ENCODE results near the gene SYT17.

SYT17 gene

DNA sequence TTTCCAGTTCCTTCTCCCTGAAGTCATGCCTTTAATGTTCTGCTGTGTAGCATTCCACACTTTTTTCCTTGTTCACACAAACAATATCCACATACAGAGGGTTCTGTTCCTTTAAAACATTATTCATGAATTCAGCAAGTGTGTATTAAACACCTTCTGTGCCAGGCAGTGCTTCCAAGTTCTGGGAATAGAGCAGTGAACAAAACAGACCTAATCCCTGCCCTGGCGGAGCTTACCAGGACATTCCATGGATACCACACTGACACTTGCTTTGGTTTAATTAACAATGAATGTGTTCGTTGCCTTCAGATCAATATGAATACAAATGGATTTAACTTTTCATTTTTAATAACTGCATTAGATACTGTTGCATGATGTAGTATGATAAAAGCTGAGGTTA lies 59.6 kb downstream of the SYT17 start:
- Histone ChIP-seq H4K8ac (ENCODE audit: low read depth, low read length) (no peak overlapping the region), H3K9ac (ENCODE audit: low read depth, low read length, poor library complexity) (no peak overlapping the region), H2BK12ac (ENCODE audit: low read length) (no peak overlapping the region), H3K4me3 (ENCODE audit: low read length in 2 of 2) (no peak overlapping the region), H3K9me3 (replicated peaks in 1 of 2; ENCODE audit: control insufficient read depth in 2 of 2, insufficient read depth in 1 of 2, low read depth in 1 of 2, low read length in 2 of 2) (peaks cover 2 to 3% of the 10 kb centered on the region in 2 donors), H3K23ac (ENCODE audit: low read depth, low read length, poor library complexity) (no peak overlapping the region), H3K36me3 (replicated peaks in 1 of 2; ENCODE audit: control insufficient read depth in 2 of 2, insufficient read depth in 2 of 2, low read length in 2 of 2) (peaks cover 0 to 7% of the 10 kb centered on the region in 2 donors), H3K4me2 (ENCODE audit: insufficient read depth, low read length, poor library complexity, severe bottlenecking) (no peak overlapping the region), H3K27me3 (ENCODE audit: control insufficient read depth in 3 of 3, insufficient read depth in 3 of 3, low read depth in 1 of 3, low read length in 3 of 3) (no peaks in the 10 kb centered on the region), H3K18ac (ENCODE audit: low read length) (no peak overlapping the region), H2BK5ac (ENCODE audit: low read length) (no peak overlapping the region), H2AFZ (ENCODE audit: low read length) (no peak overlapping the region), H3K4me1 (ENCODE audit: control insufficient read depth in 2 of 2, insufficient read depth in 1 of 2, low read depth in 1 of 2, low read length in 2 of 2) (peaks cover 0 to 13% of the 10 kb centered on the region in 2 donors), H4K91ac (ENCODE audit: low read depth, low read length, poor library complexity) (no peak overlapping the region), H2BK120ac (ENCODE audit: low read depth, low read length) (no peak overlapping the region), H2AK5ac (ENCODE audit: low read depth, low read length) (no peak overlapping the region), H3K79me1 (ENCODE audit: low read depth, low read length) (no peaks in the 10 kb centered on the region), H3K4ac (ENCODE audit: low read length) (no peak overlapping the region), H2BK15ac (ENCODE audit: low read length) (no peak overlapping the region), H3K27ac (replicated peaks; ENCODE audit: low read length) (peak overlapping the region; percentile 68), H3K14ac (ENCODE audit: low read length) (no peak overlapping the region)
- WGBS, 2 donors (ENCODE audit: extremely low coverage in 2 of 2, insufficient read length in 2 of 2, insufficient replicate concordance in 1 of 2) = no CpG with 5 or more reads among the region's 2 CpGs
- peak; percentile 52 for DNase-seq (ENCODE audit: low spot score)

GRCh38 chr16:19228052-19228451 lies 60.0 kb downstream of the SYT17 start:
- Histone ChIP-seq H3K9ac (ENCODE audit: low read depth, low read length, poor library complexity) (no peak overlapping the region), H3K36me3 (replicated peaks in 1 of 2; ENCODE audit: control insufficient read depth in 2 of 2, insufficient read depth in 2 of 2, low read length in 2 of 2) (peaks cover 0 to 7% of the 10 kb centered on the region in 2 donors), H2BK15ac (ENCODE audit: low read length) (no peak overlapping the region), H3K14ac (ENCODE audit: low read length) (no peak overlapping the region), H4K91ac (ENCODE audit: low read depth, low read length, poor library complexity) (no peak overlapping the region), H3K9me3 (replicated peaks in 1 of 2; ENCODE audit: control insufficient read depth in 2 of 2, insufficient read depth in 1 of 2, low read depth in 1 of 2, low read length in 2 of 2) (peaks cover 2 to 3% of the 10 kb centered on the region in 2 donors), H3K79me1 (ENCODE audit: low read depth, low read length) (no peaks in the 10 kb centered on the region), H2AFZ (ENCODE audit: low read length) (no peak overlapping the region), H4K8ac (ENCODE audit: low read depth, low read length) (no peak overlapping the region), H2BK120ac (ENCODE audit: low read depth, low read length) (no peak overlapping the region), H3K4ac (ENCODE audit: low read length) (no peak overlapping the region), H3K4me2 (ENCODE audit: insufficient read depth, low read length, poor library complexity, severe bottlenecking) (no peak overlapping the region), H3K27me3 (ENCODE audit: control insufficient read depth in 3 of 3, insufficient read depth in 3 of 3, low read depth in 1 of 3, low read length in 3 of 3) (no peaks in the 10 kb centered on the region), H2BK5ac (ENCODE audit: low read length) (no peak overlapping the region), H2BK12ac (ENCODE audit: low read length) (no peak overlapping the region), H3K23ac (ENCODE audit: low read depth, low read length, poor library complexity) (no peak overlapping the region), H3K4me1 (ENCODE audit: control insufficient read depth in 2 of 2, insufficient read depth in 1 of 2, low read depth in 1 of 2, low read length in 2 of 2) (peaks cover 0 to 13% of the 10 kb centered on the region in 2 donors), H2AK5ac (ENCODE audit: low read depth, low read length) (no peak overlapping the region), H3K18ac (ENCODE audit: low read length) (no peak overlapping the region), H3K27ac (replicated peaks; ENCODE audit: low read length) (peak overlapping the region; percentile 59), H3K4me3 (ENCODE audit: low read length in 2 of 2) (no peak overlapping the region)
- WGBS, 2 donors (ENCODE audit: extremely low coverage in 2 of 2, insufficient read length in 2 of 2, insufficient replicate concordance in 1 of 2) = no CpG with 5 or more reads among the region's 4 CpGs
- peak; percentile 20 for DNase-seq (ENCODE audit: low spot score)

- H2BK120ac ChIP-seq (ENCODE audit: low read depth, low read length) = no peak overlapping the region
- H3K18ac ChIP-seq (ENCODE audit: low read length) = no peak overlapping the region
- H3K27me3 ChIP-seq (ENCODE audit: control insufficient read depth in 3 of 3, insufficient read depth in 3 of 3, low read depth in 1 of 3, low read length in 3 of 3) = no peaks in the 10 kb centered on the region
- H2BK15ac ChIP-seq (ENCODE audit: low read length) = no peak overlapping the region
- WGBS, 2 donors (ENCODE audit: extremely low coverage in 2 of 2, insufficient read length in 2 of 2, insufficient replicate concordance in 1 of 2) = no CpG with 5 or more reads among the region's 3 CpGs
- no peak overlapping the region for H3K9ac ChIP-seq (ENCODE audit: low read depth, low read length, poor library complexity)
- H3K4me1 ChIP-seq (ENCODE audit: control insufficient read depth in 2 of 2, insufficient read depth in 1 of 2, low read depth in 1 of 2, low read length in 2 of 2) = peaks cover 0 to 13% of the 10 kb centered on the region in 2 donors
- H2AFZ ChIP-seq (ENCODE audit: low read length) = no peak overlapping the region
- no peak for DNase-seq (ENCODE audit: low spot score)
- H3K36me3 ChIP-seq (replicated peaks in 1 of 2; ENCODE audit: control insufficient read depth in 2 of 2, insufficient read depth in 2 of 2, low read length in 2 of 2) = peaks cover 0 to 7% of the 10 kb centered on the region in 2 donors
- H3K4ac ChIP-seq (ENCODE audit: low read length) = no peak overlapping the region
- H2AK5ac ChIP-seq (ENCODE audit: low read depth, low read length) = no peak overlapping the region
- no peak overlapping the region for H3K14ac ChIP-seq (ENCODE audit: low read length)
- no peak overlapping the region for H4K8ac ChIP-seq (ENCODE audit: low read depth, low read length)
- no peak overlapping the region for H3K23ac ChIP-seq (ENCODE audit: low read depth, low read length, poor library complexity)
- H3K79me1 ChIP-seq (ENCODE audit: low read depth, low read length) = no peaks in the 10 kb centered on the region
- no peak overlapping the region for H2BK12ac ChIP-seq (ENCODE audit: low read length)
- no peak overlapping the region for H3K4me2 ChIP-seq (ENCODE audit: insufficient read depth, low read length, poor library complexity, severe bottlenecking)
- no peak overlapping the region for H3K4me3 ChIP-seq (ENCODE audit: low read length in 2 of 2)
- peak overlapping the region; percentile 59 for H3K27ac ChIP-seq (replicated peaks; ENCODE audit: low read length)
- peaks cover 2 to 3% of the 10 kb centered on the region in 2 donors for H3K9me3 ChIP-seq (replicated peaks in 1 of 2; ENCODE audit: control insufficient read depth in 2 of 2, insufficient read depth in 1 of 2, low read depth in 1 of 2, low read length in 2 of 2)
- no peak overlapping the region for H2BK5ac ChIP-seq (ENCODE audit: low read length)
- H4K91ac ChIP-seq (ENCODE audit: low read depth, low read length, poor library complexity) = no peak overlapping the region
These were observed 60.5 kb downstream of the SYT17 start for GRCh38 chr16:19228575-19228974.

- peaks cover 0 to 13% of the 10 kb centered on the region in 2 donors for H3K4me1 ChIP-seq (ENCODE audit: control insufficient read depth in 2 of 2, insufficient read depth in 1 of 2, low read depth in 1 of 2, low read length in 2 of 2)
- no peaks in the 10 kb centered on the region for H3K79me1 ChIP-seq (ENCODE audit: low read depth, low read length)
- no peak overlapping the region for H3K4ac ChIP-seq (ENCODE audit: low read length)
- H3K14ac ChIP-seq (ENCODE audit: low read length) = no peak overlapping the region
- H2BK15ac ChIP-seq (ENCODE audit: low read length) = no peak overlapping the region
- no peak overlapping the region for H4K91ac ChIP-seq (ENCODE audit: low read depth, low read length, poor library complexity)
- no peak overlapping the region for H2AK5ac ChIP-seq (ENCODE audit: low read depth, low read length)
- H3K4me2 ChIP-seq (ENCODE audit: insufficient read depth, low read length, poor library complexity, severe bottlenecking) = no peak overlapping the region
- no peak overlapping the region for H2BK120ac ChIP-seq (ENCODE audit: low read depth, low read length)
- H3K23ac ChIP-seq (ENCODE audit: low read depth, low read length, poor library complexity) = no peak overlapping the region
- H3K9ac ChIP-seq (ENCODE audit: low read depth, low read length, poor library complexity) = no peak overlapping the region
- no peak overlapping the region for H2BK5ac ChIP-seq (ENCODE audit: low read length)
- H3K9me3 ChIP-seq (replicated peaks in 1 of 2; ENCODE audit: control insufficient read depth in 2 of 2, insufficient read depth in 1 of 2, low read depth in 1 of 2, low read length in 2 of 2) = peaks cover under 1 to 3% of the 10 kb centered on the region in 2 donors
- no peak overlapping the region for H3K4me3 ChIP-seq (ENCODE audit: low read length in 2 of 2)
- H2AFZ ChIP-seq (ENCODE audit: low read length) = no peak overlapping the region
- no peak overlapping the region for H3K27ac ChIP-seq (replicated peaks; ENCODE audit: low read length)
- peaks cover 0 to 4% of the 10 kb centered on the region in 2 donors for H3K36me3 ChIP-seq (replicated peaks in 1 of 2; ENCODE audit: control insufficient read depth in 2 of 2, insufficient read depth in 2 of 2, low read length in 2 of 2)
- H4K8ac ChIP-seq (ENCODE audit: low read depth, low read length) = no peak overlapping the region
- no peaks in the 10 kb centered on the region for H3K27me3 ChIP-seq (ENCODE audit: control insufficient read depth in 3 of 3, insufficient read depth in 3 of 3, low read depth in 1 of 3, low read length in 3 of 3)
- no peak for DNase-seq (ENCODE audit: low spot score)
- no peak overlapping the region for H2BK12ac ChIP-seq (ENCODE audit: low read length)
- H3K18ac ChIP-seq (ENCODE audit: low read length) = no peak overlapping the region
- WGBS, 2 donors (ENCODE audit: extremely low coverage in 2 of 2, insufficient read length in 2 of 2, insufficient replicate concordance in 1 of 2) = no CpG with 5 or more reads among the region's 3 CpGs
These were observed 62.5 kb downstream of the SYT17 start for GRCh38 chr16:19230575-19230974.
